ENCODE results near the gene EPHX1.

EPHX1 gene

GRCh38 chr1:225876900-225877510 lies 67.1 kb downstream of the EPHX1 start:
- POLR2A ChIA-PET (ENCODE audit: low non-redundant PET), result interaction anchor here (0.6 to 0.7 kb wide), 2 partner anchors 15 to 422 kb away, joined by 3 read pairs; no protein-coding TSS in a partner anchor
- no peak for TF ChIP-seq CTCF (conservative IDR thresholded peaks at IDR 0.05; ENCODE audit: low read depth)
- H3K27ac ChIP-seq, result peak overlapping the region; percentile 18; the same call in 1 of the 2 replicates
- no peak for DNase-seq (ENCODE audit: low spot score)
- CTCF ChIA-PET, result interaction anchor here (0.7 to 2.3 kb wide), 7 partner anchors 10 to 402 kb away, joined by 3 to 10 read pairs (median 5); no protein-coding TSS in a partner anchor

- CTCF ChIA-PET, result interaction anchor here (0.7 to 2.3 kb wide), 7 partner anchors 9 to 403 kb away, joined by 3 to 10 read pairs (median 4); no protein-coding TSS in a partner anchor
- H3K27ac ChIP-seq, result peak overlapping the region; percentile 18; the same call in 1 of the 2 replicates
- TF ChIP-seq CTCF (conservative IDR thresholded peaks at IDR 0.05; ENCODE audit: low read depth), result peak; percentile 43
- POLR2A ChIA-PET (ENCODE audit: low non-redundant PET), result no interaction called here
- no peak for DNase-seq (ENCODE audit: low spot score)
These were observed 67.7 kb downstream of the EPHX1 start for GRCh38 chr1:225877580-225877979.

GRCh38 chr1:225878282-225878681 lies 68.4 kb downstream of the EPHX1 start:
- DNase-seq (ENCODE audit: low spot score), result no peak
- POLR2A ChIA-PET (ENCODE audit: low non-redundant PET), result no interaction called here
- 0 out of 2 replicates have a peak overlapping the region, but pooled peaks have one; percentile 4 for H3K27ac ChIP-seq
- no peak for TF ChIP-seq CTCF (conservative IDR thresholded peaks at IDR 0.05; ENCODE audit: low read depth)
- CTCF ChIA-PET, result interaction anchor here (0.9 to 1.6 kb wide), 3 partner anchors 9 to 404 kb away, joined by 3 to 5 read pairs (median 4); no protein-coding TSS in a partner anchor

- peak overlapping the region; percentile 88 for H3K27ac ChIP-seq
These were observed 69.7 kb downstream of the EPHX1 start for GRCh38 chr1:225879521-225880221.

GRCh38 chr1:225880222-225880588 lies 70.3 kb downstream of the EPHX1 start:
- ChIA-PET POLR2A (ENCODE audit: low non-redundant PET) (no interaction called here), CTCF (interaction anchor here (0.5 to 1.0 kb wide), 5 partner anchors 31 to 92 kb away, joined by 3 to 4 read pairs (median 4); partner anchors contain the start of genes EPHX1 and LEFTY2)
- DNase-seq (ENCODE audit: low spot score), result no peak
- no peak for TF ChIP-seq CTCF (conservative IDR thresholded peaks at IDR 0.05; ENCODE audit: low read depth)
- H3K27ac ChIP-seq, result peak overlapping the region; percentile 88

More at GRCh38 chr1:225879521-225880221, 69.7 kb downstream of the EPHX1 start:
- TF ChIP-seq CTCF (conservative IDR thresholded peaks at IDR 0.05; ENCODE audit: low read depth), result no peak
- DNase-seq (ENCODE audit: low spot score), result no peak
- ChIA-PET CTCF (interaction anchor here (0.5 to 0.6 kb wide), 2 partner anchors 61 to 85 kb away, joined by 3 to 4 read pairs; partner anchors contain the start of gene LEFTY2), POLR2A (ENCODE audit: low non-redundant PET) (no interaction called here)

GRCh38 chr1:225880636-225881035 lies 70.7 kb downstream of the EPHX1 start:
- ChIA-PET POLR2A (ENCODE audit: low non-redundant PET) (no interaction called here), CTCF (interaction anchor here (0.5 to 1.2 kb wide), 6 partner anchors 23 to 112 kb away, joined by 3 to 4 read pairs (median 3); partner anchors contain the start of gene EPHX1)
- peak overlapping the region; percentile 88 for H3K27ac ChIP-seq
- no peak for DNase-seq (ENCODE audit: low spot score)
- no peak for TF ChIP-seq CTCF (conservative IDR thresholded peaks at IDR 0.05; ENCODE audit: low read depth)
